BJ (cell line): ENCODE results near the gene NTRK3. TPM values are rescaled to one million over a fixed set of nuclear protein-coding genes. Genes with fewer than 3 reads are reported as not detected.
"Not testable (repeated sequence)": the region's sequence is repeated elsewhere in the genome, so short reads cannot be mapped to it uniquely, and the experiment has no call there.

Source experiments
- CTCF ChIA-PET: fragments of 350-600 bp; formaldehyde crosslinking; extraction: SDS; loops from one replicate; lab custom pipeline; 2021; ENCODE audit warnings: antibody characterized with exemption, inconsistent platforms; lab: Yijun Ruan, JAX
- POLR2A ChIA-PET: fragments of 300-600 bp; sonication (Branson Sonifier 250); formaldehyde crosslinking; extraction: SDS; loops from one replicate; lab custom pipeline; 2021; ENCODE audit warnings: antibody characterized with exemption; lab: Charles Lee
- DNase-seq: peaks from one replicate; pipeline ENCODE4 v3.0.0-alpha.2; 2011; ENCODE audit warnings: low read depth
- H3K27me3 ChIP-seq: 2 replicates; pipeline ENCODE4 v1.6.0; 2011; ENCODE audit warnings: low read length; ENCODE audit not compliant: control insufficient read depth, insufficient read depth
- H3K36me3 ChIP-seq: 2 replicates; pipeline ENCODE4 v1.5.1; 2011; ENCODE audit warnings: low read length; ENCODE audit not compliant: control insufficient read depth, insufficient read depth
- H3K4me3 ChIP-seq: 2 replicates; pipeline ENCODE4 v1.5.1; 2011; ENCODE audit warnings: low read depth, mild to moderate bottlenecking, control low read depth, low read length
- polyA plus RNA-seq: library from polyadenylated mRNA; depleted of rRNA; stranded (reverse); fragments of >200 nt; gene quantifications from 2 replicates; pipeline ENCODE4 v1.2.3, GENCODE V29; 2011
- TF ChIP-seq, protein P1 (sequence below): IDR thresholded peaks from 2 replicates; pipeline ENCODE4 v1.5.1; 2011; ENCODE audit warnings: low read depth, mild to moderate bottlenecking, control low read depth, inconsistent platforms, low read length, moderate library complexity; ENCODE audit not compliant: insufficient read depth

The NTRK3 gene
- polyA plus RNA-seq, 1 experiment: 0.12 TPM

- TF ChIP-seq, protein P1, sequence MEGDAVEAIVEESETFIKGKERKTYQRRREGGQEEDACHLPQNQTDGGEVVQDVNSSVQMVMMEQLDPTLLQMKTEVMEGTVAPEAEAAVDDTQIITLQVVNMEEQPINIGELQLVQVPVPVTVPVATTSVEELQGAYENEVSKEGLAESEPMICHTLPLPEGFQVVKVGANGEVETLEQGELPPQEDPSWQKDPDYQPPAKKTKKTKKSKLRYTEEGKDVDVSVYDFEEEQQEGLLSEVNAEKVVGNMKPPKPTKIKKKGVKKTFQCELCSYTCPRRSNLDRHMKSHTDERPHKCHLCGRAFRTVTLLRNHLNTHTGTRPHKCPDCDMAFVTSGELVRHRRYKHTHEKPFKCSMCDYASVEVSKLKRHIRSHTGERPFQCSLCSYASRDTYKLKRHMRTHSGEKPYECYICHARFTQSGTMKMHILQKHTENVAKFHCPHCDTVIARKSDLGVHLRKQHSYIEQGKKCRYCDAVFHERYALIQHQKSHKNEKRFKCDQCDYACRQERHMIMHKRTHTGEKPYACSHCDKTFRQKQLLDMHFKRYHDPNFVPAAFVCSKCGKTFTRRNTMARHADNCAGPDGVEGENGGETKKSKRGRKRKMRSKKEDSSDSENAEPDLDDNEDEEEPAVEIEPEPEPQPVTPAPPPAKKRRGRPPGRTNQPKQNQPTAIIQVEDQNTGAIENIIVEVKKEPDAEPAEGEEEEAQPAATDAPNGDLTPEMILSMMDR: no peak
- no peaks in the 10 kb centered on the region for H3K36me3 ChIP-seq
- CTCF ChIA-PET: no interaction called here
Measured at GRCh38 chr15:88040516-88040915, 216.0 kb downstream of the NTRK3 start.

DNA sequence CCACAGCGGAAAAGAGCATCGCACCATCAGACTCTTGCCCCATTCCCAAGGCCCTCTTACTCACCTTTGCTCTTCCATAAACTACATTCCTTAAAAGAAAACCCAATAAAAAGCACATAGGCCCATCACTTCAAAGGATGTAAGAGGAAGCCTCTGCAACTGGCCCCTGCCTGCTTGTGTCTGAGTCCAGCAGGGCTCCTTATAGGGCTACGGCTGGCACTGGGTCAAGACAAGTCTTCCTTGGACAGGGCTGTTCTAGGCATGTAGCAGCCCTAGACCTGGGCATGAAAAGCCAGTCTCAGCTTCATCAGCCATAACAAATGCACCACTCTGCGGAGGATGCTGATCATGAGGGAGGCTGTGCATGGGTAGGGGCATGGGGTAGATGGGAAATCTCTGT is 218.3 kb downstream of the NTRK3 start:
- TF ChIP-seq, protein P1: no peak
- Histone ChIP-seq H3K27me3 (no peaks in the 10 kb centered on the region), H3K4me3 (no peak overlapping the region), H3K36me3 (no peaks in the 10 kb centered on the region)
- POLR2A ChIA-PET: no interaction called here
- CTCF ChIA-PET: interaction anchor here (0.9 kb wide), 1 partner anchor 20 kb away, joined by 3 read pairs; no protein-coding TSS in a partner anchor
- DNase-seq: no peak

More at GRCh38 chr15:88040516-88040915, 216.0 kb downstream of the NTRK3 start:
- POLR2A ChIA-PET: no interaction called here
- no peak for DNase-seq
- Histone ChIP-seq H3K4me3 (no peak overlapping the region), H3K27me3 (no peaks in the 10 kb centered on the region)

- no peak for DNase-seq
- TF ChIP-seq, protein P1: no peak
- H3K36me3 ChIP-seq: no peaks in the 10 kb centered on the region
- H3K27me3 ChIP-seq: no peaks in the 10 kb centered on the region
- no peak overlapping the region for H3K4me3 ChIP-seq
- ChIA-PET POLR2A (no interaction called here), CTCF (no interaction called here)
Measured at GRCh38 chr15:88036154-88036839, 220.2 kb downstream of the NTRK3 start.

DNA sequence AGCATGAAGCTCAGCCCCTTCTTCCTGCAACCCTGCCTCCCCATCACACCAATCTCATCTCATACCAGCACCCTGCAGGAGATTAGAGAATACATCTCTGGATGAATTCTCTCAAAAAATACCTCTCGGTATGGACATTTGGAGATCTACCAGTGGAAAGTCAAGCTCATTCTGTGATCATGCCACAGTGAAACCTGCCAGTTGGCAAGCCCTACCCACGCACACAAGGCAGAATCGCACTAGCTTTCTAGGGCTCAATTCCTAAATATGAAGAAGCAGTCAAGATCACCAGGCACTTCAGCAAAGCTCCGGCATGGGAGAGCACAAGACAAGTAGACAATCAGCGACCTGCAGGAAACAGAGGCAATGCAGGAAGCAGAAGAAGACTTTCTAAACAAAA is 221.2 kb downstream of the NTRK3 start:
- DNase-seq: no peak
- no peaks in the 10 kb centered on the region for H3K36me3 ChIP-seq
- TF ChIP-seq, protein P1: no peak
- CTCF ChIA-PET: no interaction called here
- no peaks in the 10 kb centered on the region for H3K27me3 ChIP-seq
- POLR2A ChIA-PET: no interaction called here
- H3K4me3 ChIP-seq: no peak overlapping the region

DNA sequence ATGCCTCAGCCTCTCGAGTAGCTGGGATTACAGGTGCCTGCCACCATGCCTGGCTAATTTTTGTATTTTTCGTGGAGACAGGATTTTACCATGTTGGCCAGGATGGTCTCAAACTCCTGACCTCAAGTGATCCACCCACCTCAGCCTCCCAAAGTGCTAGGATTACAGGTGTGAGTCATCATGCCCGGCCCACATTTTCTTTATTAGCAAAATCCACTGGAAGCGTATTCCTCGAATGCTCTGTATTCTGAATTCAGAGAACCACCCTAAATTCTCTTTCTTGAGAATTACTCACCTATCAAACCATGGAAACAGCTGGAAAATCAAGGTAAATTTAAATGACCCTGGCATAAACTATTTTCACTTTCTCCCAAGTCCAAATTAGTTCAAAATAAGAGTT is 223.1 kb downstream of the NTRK3 start:
- CTCF ChIA-PET, DNase-seq, H3K36me3 ChIP-seq, H3K27me3 ChIP-seq, H3K4me3 ChIP-seq, POLR2A ChIA-PET: not testable (repeated sequence)

DNA sequence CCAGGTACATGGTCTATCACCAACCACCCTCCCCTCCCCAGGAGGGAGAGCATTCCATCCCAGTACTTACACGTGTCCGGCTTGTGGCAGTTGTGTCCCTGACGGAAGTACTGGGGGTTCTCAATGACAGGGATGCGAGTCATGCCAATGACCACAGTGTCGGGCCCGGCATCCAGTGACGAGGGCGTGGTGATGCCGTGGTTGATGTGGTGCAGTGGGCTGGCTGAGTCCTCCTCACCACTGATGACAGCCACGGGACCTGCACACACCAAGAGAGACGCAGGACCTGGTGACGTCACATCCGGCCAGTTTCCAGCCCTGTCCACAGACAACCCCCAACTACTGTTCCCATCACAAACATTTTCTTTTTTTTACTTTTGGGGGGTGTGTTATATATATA is 223.8 kb downstream of the NTRK3 start:
- TF ChIP-seq, protein P1: no peak
- CTCF ChIA-PET: no interaction called here
- DNase-seq: no peak
- POLR2A ChIA-PET: no interaction called here
- Histone ChIP-seq H3K27me3 (no peaks in the 10 kb centered on the region), H3K4me3 (no peak overlapping the region), H3K36me3 (no peaks in the 10 kb centered on the region)
